ENCODE measurements around the gene CDO1. TPM values are rescaled to one million over a fixed set of nuclear protein-coding genes. Genes with fewer than 3 reads are reported as not detected.

CDO1 gene
- total RNA-seq, 2 experiments from 2014 or later = 0.19 to 0.34 TPM

DNA sequence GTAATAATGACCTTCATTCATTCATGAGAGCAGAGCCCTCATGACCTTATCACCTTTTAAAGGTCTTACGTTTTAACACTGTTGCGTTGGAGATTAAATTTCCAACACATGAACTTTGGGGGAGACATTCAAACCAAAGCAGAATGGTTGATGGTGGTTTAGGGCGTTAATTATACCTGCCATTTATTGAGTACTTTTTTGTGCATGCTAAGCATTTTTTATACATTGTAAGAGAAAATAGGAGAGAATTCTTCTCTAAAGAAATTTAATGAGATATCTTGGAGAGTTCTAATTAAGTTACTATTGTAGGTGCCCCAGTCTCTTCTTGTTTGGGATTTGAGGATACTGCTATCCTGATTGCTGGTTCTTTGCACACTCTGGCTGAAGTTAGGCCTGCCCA, 37.7 kb upstream of the CDO1 start:
- Mint-ChIP-seq H3K4me1 (ENCODE audit: low read depth) (peaks cover 37% of the 10 kb centered on the region), H3K27ac (no peak overlapping the region), H3K36me3 (ENCODE audit: low read depth) (peaks cover 13% of the 10 kb centered on the region), H3K9me3 (no peaks in the 10 kb centered on the region), H3K4me3 (no peak overlapping the region), H3K27me3 (no peaks in the 10 kb centered on the region)
- POLR2A ChIA-PET = no interaction called here
- Histone ChIP-seq H3K4me1 (ENCODE audit: insufficient read depth, low read length) (no peaks in the 10 kb centered on the region), H3K9me3 (ENCODE audit: control insufficient read depth in 1 of 2, insufficient read depth in 1 of 2, low read length in 2 of 2) (no peaks in the 10 kb centered on the region), H3K27ac (ENCODE audit: low read depth in 1 of 2, low read length in 2 of 2) (no peak overlapping the region), H3K36me3 (ENCODE audit: insufficient read depth, low read length) (no peaks in the 10 kb centered on the region), H3K4me3 (ENCODE audit: low read length) (no peak overlapping the region), H3K27me3 (ENCODE audit: control insufficient read depth in 1 of 2, insufficient read depth in 2 of 2, low read length in 2 of 2) (no peaks in the 10 kb centered on the region)
- intact Hi-C loops (cut with DNase I, micrococcal nuclease) = no loop called here
- CTCF ChIA-PET = no interaction called here
- no peak for TF ChIP-seq CTCF (IDR thresholded peaks at IDR 0.05)
- DNase-seq (no peak), ATAC-seq (ENCODE audit: poor library complexity) (no peak)

DNA sequence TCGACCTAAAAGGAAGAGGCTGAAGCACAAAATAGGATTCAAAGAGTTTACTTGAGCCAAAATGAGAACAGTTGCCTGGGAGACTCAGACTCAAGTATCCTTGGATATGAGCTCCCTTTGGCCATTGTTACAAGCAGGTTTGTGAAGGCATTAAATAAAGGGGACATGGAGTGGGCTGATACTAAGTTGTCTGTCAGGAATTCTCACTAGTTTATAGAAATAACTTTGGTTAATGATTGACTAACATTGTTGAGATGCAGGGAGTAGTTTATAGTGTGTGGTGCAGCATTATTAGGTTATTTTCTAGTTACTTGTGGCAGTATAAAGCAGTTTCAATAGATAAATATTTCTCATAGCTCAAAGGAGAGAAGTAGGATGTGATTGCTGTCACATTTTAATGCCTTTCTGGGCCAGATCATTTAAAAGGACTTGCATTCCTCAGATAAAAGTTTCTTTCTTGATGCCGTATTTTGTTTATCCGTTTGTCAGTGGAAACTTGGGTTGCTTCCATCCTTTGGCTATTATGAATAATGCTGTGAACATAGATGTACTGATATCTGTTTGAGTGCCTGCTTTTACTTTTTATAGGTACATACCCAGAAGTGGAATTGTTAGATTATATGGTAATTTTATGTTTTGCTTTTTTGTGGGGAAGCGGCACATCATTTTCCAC, 34.4 kb upstream of the CDO1 start:
- Mint-ChIP-seq H3K36me3 (ENCODE audit: low read depth) (peaks cover 13% of the 10 kb centered on the region), H3K27ac (no peak overlapping the region), H3K27me3 (no peaks in the 10 kb centered on the region), H3K4me3 (no peak overlapping the region), H3K4me1 (ENCODE audit: low read depth) (peaks cover 24% of the 10 kb centered on the region), H3K9me3 (no peaks in the 10 kb centered on the region)
- ChIA-PET POLR2A (no interaction called here), CTCF (no interaction called here)
- DNase-seq = no peak
- Histone ChIP-seq H3K36me3 (ENCODE audit: insufficient read depth, low read length) (no peaks in the 10 kb centered on the region), H3K4me1 (ENCODE audit: insufficient read depth, low read length) (no peaks in the 10 kb centered on the region), H3K9me3 (ENCODE audit: control insufficient read depth in 1 of 2, insufficient read depth in 1 of 2, low read length in 2 of 2) (no peaks in the 10 kb centered on the region), H3K27ac (ENCODE audit: low read depth in 1 of 2, low read length in 2 of 2) (no peak overlapping the region), H3K4me3 (ENCODE audit: low read length) (no peak overlapping the region), H3K27me3 (ENCODE audit: control insufficient read depth in 1 of 2, insufficient read depth in 2 of 2, low read length in 2 of 2) (no peaks in the 10 kb centered on the region)
- intact Hi-C loops (cut with DNase I, micrococcal nuclease) = no loop called here
- TF ChIP-seq CTCF (IDR thresholded peaks at IDR 0.05) = no peak
- no peak for ATAC-seq (ENCODE audit: poor library complexity)

DNA sequence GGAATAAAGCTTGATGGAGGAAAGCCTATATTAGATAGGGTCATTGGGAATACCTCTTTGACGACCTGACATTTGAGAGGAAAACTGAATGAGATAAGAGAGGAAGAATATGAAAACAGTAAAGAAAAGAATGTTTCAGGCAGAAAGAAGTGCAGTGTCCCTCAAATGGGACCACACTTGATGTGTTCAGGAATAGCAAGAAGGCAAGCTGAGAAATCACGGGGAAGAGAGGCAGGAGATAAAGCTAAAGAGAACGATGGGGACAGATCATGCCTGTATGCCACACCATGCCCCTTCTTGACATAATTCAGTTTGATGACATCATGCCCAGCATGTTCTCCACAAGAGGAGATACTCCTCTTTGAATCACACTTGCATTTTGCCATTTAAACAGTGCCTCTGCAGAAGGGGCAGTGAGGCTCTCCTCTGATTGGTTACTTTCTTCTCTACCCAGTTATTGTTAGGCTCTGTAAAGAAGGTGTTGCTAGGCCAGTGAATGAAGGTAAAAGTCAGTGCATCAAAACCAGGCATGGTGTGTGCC, 32.9 kb upstream of the CDO1 start:
- ATAC-seq (ENCODE audit: poor library complexity) = no peak
- H3K36me3 ChIP-seq (ENCODE audit: insufficient read depth, low read length) = no peaks in the 10 kb centered on the region
- POLR2A ChIA-PET = no interaction called here
- H3K9me3 ChIP-seq (ENCODE audit: control insufficient read depth in 1 of 2, insufficient read depth in 1 of 2, low read length in 2 of 2) = no peaks in the 10 kb centered on the region
- Mint-ChIP-seq H3K4me3 (no peak overlapping the region), H3K27ac (no peak overlapping the region), H3K9me3 (no peaks in the 10 kb centered on the region), H3K4me1 (ENCODE audit: low read depth) (peaks cover 36% of the 10 kb centered on the region), H3K27me3 (no peaks in the 10 kb centered on the region), H3K36me3 (ENCODE audit: low read depth) (peaks cover 11% of the 10 kb centered on the region)
- no peak overlapping the region for H3K4me3 ChIP-seq (ENCODE audit: low read length)
- CTCF ChIA-PET = no interaction called here
- intact Hi-C loops (cut with DNase I, micrococcal nuclease) = loop anchor here in 1 of 2 experiments (10.0 kb wide), 1 partner anchor 305 kb away; the partner anchor contains the start of gene FEM1C
- no peak for TF ChIP-seq CTCF (IDR thresholded peaks at IDR 0.05)
- no peak for DNase-seq
- H3K27ac ChIP-seq (ENCODE audit: low read depth in 1 of 2, low read length in 2 of 2) = no peak overlapping the region
- no peaks in the 10 kb centered on the region for H3K27me3 ChIP-seq (ENCODE audit: control insufficient read depth in 1 of 2, insufficient read depth in 2 of 2, low read length in 2 of 2)
- no peaks in the 10 kb centered on the region for H3K4me1 ChIP-seq (ENCODE audit: insufficient read depth, low read length)

Measured in CD4-positive, alpha-beta T cell (primary cell).